H1 (cell line): Measurements from ENCODE around the gene FAHD1. TPM values are rescaled to one million over a fixed set of nuclear protein-coding genes. Genes with fewer than 3 reads are reported as not detected.
"Not testable (repeated sequence)": the region's sequence is repeated elsewhere in the genome, so short reads cannot be mapped to it uniquely, and the experiment has no call there.

Source experiments
- CTCF ChIA-PET: fragments of 300-600 bp; sonication (Branson Sonifier 250); formaldehyde crosslinking; loops from one replicate; lab custom pipeline; 2021; ENCODE audit not compliant: partially characterized antibody; lab: Charles Lee
- POLR2A ChIA-PET: fragments of 300-600 bp; sonication (Branson Sonifier 250); formaldehyde crosslinking; loops from one replicate; lab custom pipeline; 2021; ENCODE audit warnings: inconsistent platforms; ENCODE audit not compliant: partially characterized antibody; lab: Charles Lee
- DNase-seq, 2 experiments: peaks; one replicate each; pipeline versions ENCODE4 v3.0.0 to v3.0.0-alpha.2; 2010 to 2022; ENCODE audit warnings: low spot score in 2 of 2, low read depth in 1 of 2, mixed read lengths in 1 of 2
- FAIRE-seq: peaks from 2 replicates; lab custom pipeline; 2011; peaks lifted over from hg19 to GRCh38; lab: Jason Lieb, UNC
- H2AFZ ChIP-seq: 2 replicates; pipeline ENCODE4 v1.8.1; 2012; ENCODE audit warnings: low read length, inconsistent platforms
- H2AK5ac ChIP-seq: 2 replicates; pipeline ENCODE4 v1.6.1; 2013; ENCODE audit warnings: low read depth, low read length
- H2BK120ac ChIP-seq: replicated peaks from 2 replicates; pipeline ENCODE3; 2013; ENCODE audit warnings: low read depth, low read length, inconsistent platforms
- H2BK12ac ChIP-seq: 2 replicates; pipeline ENCODE4 v1.6.1; 2013; ENCODE audit warnings: low read depth, low read length
- H2BK15ac ChIP-seq: 2 replicates; pipeline ENCODE4 v1.6.1; 2013; ENCODE audit warnings: low read length
- H2BK20ac ChIP-seq: 2 replicates; pipeline ENCODE4 v1.6.1; 2013; ENCODE audit warnings: low read length
- H2BK5ac ChIP-seq: 2 replicates; pipeline ENCODE4 v1.6.1; 2013; ENCODE audit warnings: low read depth, low read length
- H3K14ac ChIP-seq: 2 replicates; pipeline ENCODE4 v1.6.1; 2013; ENCODE audit warnings: inconsistent platforms; ENCODE audit not compliant: insufficient read length
- H3K18ac ChIP-seq: 2 replicates; pipeline ENCODE4 v1.6.1; 2013; ENCODE audit warnings: low read length; ENCODE audit errors: extremely low read depth
- H3K23ac ChIP-seq: 2 replicates; pipeline ENCODE4 v1.6.1; 2013; ENCODE audit warnings: inconsistent platforms; ENCODE audit not compliant: insufficient read length
- H3K23me2 ChIP-seq: 2 replicates; pipeline ENCODE4 v1.6.1; 2013; ENCODE audit warnings: low read depth, low read length
- H3K27ac ChIP-seq: 2 replicates; pipeline ENCODE4 v1.6.1; 2011; ENCODE audit warnings: low read depth, low read length, inconsistent platforms
- H3K27me3 ChIP-seq, 4 experiments: replicated peaks in 1 of 4; 1 replicate in 1 of 4; 2 replicates in 3 of 4; pipeline versions ENCODE4 v1.6.1 to v1.8.1; 2011 to 2013; ENCODE audit warnings: low read length in 3 of 4, mild to moderate bottlenecking in 3 of 4, inconsistent platforms in 2 of 4, mixed read lengths in 2 of 4, moderate library complexity in 1 of 4; ENCODE audit not compliant: control insufficient read depth in 3 of 4, insufficient read depth in 3 of 4; ENCODE audit errors: extremely low read depth in 1 of 4
- H3K36me3 ChIP-seq, 4 experiments: 2 replicates each; pipeline versions ENCODE4 v1.6.1 to v1.8.1; 2011 to 2013; ENCODE audit warnings: mild to moderate bottlenecking in 4 of 4, low read length in 3 of 4, moderate library complexity in 2 of 4, control low read depth in 1 of 4, inconsistent platforms in 1 of 4; ENCODE audit not compliant: insufficient read depth in 4 of 4, control insufficient read depth in 2 of 4
- H3K4ac ChIP-seq: replicated peaks from 2 replicates; pipeline ENCODE3; 2013; ENCODE audit warnings: low read length, low read depth, mixed read lengths, inconsistent platforms; ENCODE audit not compliant: insufficient read length
- H3K4me1 ChIP-seq, 4 experiments: replicated peaks in 1 of 4; 1 replicate in 1 of 4; 2 replicates in 3 of 4; pipeline versions ENCODE4 v1.6.1 to v1.8.1; 2011 to 2013; ENCODE audit warnings: low read length in 3 of 4, inconsistent platforms in 2 of 4, mixed read lengths in 1 of 4; ENCODE audit not compliant: insufficient read depth in 4 of 4, control insufficient read depth in 3 of 4
- H3K4me2 ChIP-seq, 2 experiments: 2 replicates each; pipeline versions ENCODE4 v1.6.1 to v1.8.1; 2011 to 2013; ENCODE audit warnings: low read depth in 2 of 2, low read length in 2 of 2, control low read depth in 1 of 2, inconsistent platforms in 1 of 2, mild to moderate bottlenecking in 1 of 2; ENCODE audit not compliant: insufficient read depth in 1 of 2
- H3K4me3 ChIP-seq, 4 experiments: fragments of 200-600, 300-600 bp in 1 of 4; sonication (generic), shearing (Covaris generic), sonication (Bioruptor Twin) in 1 of 4; 2 replicates each; pipeline versions ENCODE4 v1.5.1 to v1.8.1; 2011 to 2016; ENCODE audit warnings: low read length in 4 of 4, low read depth in 3 of 4, control low read depth in 2 of 4, inconsistent platforms in 2 of 4, mild to moderate bottlenecking in 2 of 4, mixed read lengths in 1 of 4, moderate library complexity in 1 of 4; ENCODE audit not compliant: insufficient read depth in 2 of 4; ENCODE audit errors: extremely low read depth in 1 of 4
- H3K56ac ChIP-seq: replicated peaks from 2 replicates; pipeline ENCODE3; 2013; ENCODE audit warnings: low read depth, mild to moderate bottlenecking, mixed read lengths, low read length, inconsistent platforms; ENCODE audit not compliant: insufficient read length
- H3K79me1 ChIP-seq: 2 replicates; pipeline ENCODE4 v1.6.1; 2013; ENCODE audit warnings: low read depth, low read length, control low read depth
- H3K79me2 ChIP-seq, 2 experiments: 2 replicates each; pipeline versions ENCODE4 v1.6.1 to v1.8.1; 2012 to 2013; ENCODE audit warnings: low read length in 2 of 2, mild to moderate bottlenecking in 2 of 2, inconsistent platforms in 1 of 2; ENCODE audit not compliant: insufficient read depth in 2 of 2, control insufficient read depth in 1 of 2
- H3K9ac ChIP-seq, 4 experiments: replicated peaks in 1 of 4; 1 replicate in 1 of 4; 2 replicates in 3 of 4; pipeline versions ENCODE4 v1.6.1 to v1.8.1; 2011 to 2013; ENCODE audit warnings: low read depth in 3 of 4, low read length in 3 of 4, control low read depth in 2 of 4, mild to moderate bottlenecking in 2 of 4, moderate library complexity in 2 of 4, inconsistent platforms in 1 of 4; ENCODE audit errors: extremely low read depth in 1 of 4
- H3K9me3 ChIP-seq, 2 experiments: 2 replicates each; pipeline versions ENCODE4 v1.6.1 to v1.8.1; 2012 to 2013; ENCODE audit warnings: mild to moderate bottlenecking in 2 of 2, moderate library complexity in 2 of 2, control low read depth in 1 of 2, inconsistent platforms in 1 of 2, low read depth in 1 of 2, low read length in 1 of 2, mixed read lengths in 1 of 2; ENCODE audit not compliant: insufficient read depth in 2 of 2
- H4K20me1 ChIP-seq, 2 experiments: replicated peaks in 1 of 2; 2 replicates each; pipeline versions ENCODE3 to v1.8.1; 2011 to 2013; ENCODE audit warnings: inconsistent platforms in 2 of 2, low read length in 2 of 2, mild to moderate bottlenecking in 1 of 2; ENCODE audit not compliant: insufficient read depth in 2 of 2, control insufficient read depth in 1 of 2
- H4K5ac ChIP-seq: 2 replicates; pipeline ENCODE4 v1.6.1; 2013; ENCODE audit warnings: low read length, low read depth, mixed read lengths, inconsistent platforms; ENCODE audit not compliant: insufficient read length
- H4K8ac ChIP-seq: 2 replicates; pipeline ENCODE4 v1.8.0; 2013; ENCODE audit warnings: mild to moderate bottlenecking, moderate library complexity, low read length, inconsistent platforms; ENCODE audit not compliant: insufficient read depth; ENCODE audit errors: extremely low read depth
- H4K91ac ChIP-seq: replicated peaks from 2 replicates; pipeline ENCODE3; 2013; ENCODE audit warnings: low read length, mixed read lengths, inconsistent platforms; ENCODE audit not compliant: insufficient read length
- WGBS, 2 experiments: shearing (Covaris generic) in 1 of 2; methylation state at CpG; one replicate each; pipeline versions ENCODE4 v1.1.6 to v1.1.7; 2013 to 2015; ENCODE audit warnings: low lambda C conversion rate in 2 of 2, mixed read lengths in 2 of 2, inconsistent platforms in 1 of 2, low coverage in 1 of 2, missing lambda C conversion rate in 1 of 2; ENCODE audit not compliant: insufficient replicate concordance in 2 of 2, insufficient coverage in 1 of 2, insufficient read length in 1 of 2; ENCODE audit errors: extremely low coverage in 1 of 2, missing lambda C conversion rate in 1 of 2; 5-methylcytosine and 5-hydroxymethylcytosine counted together
- polyA plus RNA-seq, 7 experiments: library from polyadenylated mRNA; depleted of rRNA in 3 of 7; stranded (reverse) in 5 of 7; unstranded in 2 of 7; fragments of >200 nt in 5 of 7; fragments of 200-250 nt in 2 of 7; gene quantifications; 1 replicate in 5 of 7; 2 replicates in 1 of 7; 4 replicates in 1 of 7; pipeline versions ENCODE4 v1.2.1 to v1.2.3, GENCODE V29; 2011 to 2013; ENCODE audit warnings: missing spikeins in 2 of 7, mixed read lengths in 2 of 7
- total RNA-seq: library from RNA; stranded (reverse); fragmentation: NEBNext Ultra II Directional; extraction: Animal tissue kit (Norgen Biotek cat#: 25700); gene quantifications from 2 replicates; pipeline ENCODE4 v1.2.1, GENCODE V29; 2021

The FAHD1 gene
- total and polyA plus RNA-seq, 2 of the 8 experiments (the other 6 are each of a cell fraction or from before 2014, with no cell fraction given) = 20.4 to 31.9 TPM

GRCh38 chr16:1799263-1799662, 27.7 kb upstream of the FAHD1 start:
- H2BK12ac ChIP-seq, CTCF ChIA-PET, H3K27ac ChIP-seq, H4K20me1 ChIP-seq, H3K18ac ChIP-seq, H3K14ac ChIP-seq, H3K4me3 ChIP-seq, H4K5ac ChIP-seq, H3K36me3 ChIP-seq, H3K4me1 ChIP-seq, H2BK20ac ChIP-seq, H2AK5ac ChIP-seq, H4K8ac ChIP-seq, FAIRE-seq, H3K4me2 ChIP-seq, POLR2A ChIA-PET, H2AFZ ChIP-seq, H3K9ac ChIP-seq, H4K91ac ChIP-seq, DNase-seq, H2BK15ac ChIP-seq, H2BK5ac ChIP-seq, H3K23me2 ChIP-seq, H3K27me3 ChIP-seq, H3K79me2 ChIP-seq, H2BK120ac ChIP-seq, H3K23ac ChIP-seq, H3K79me1 ChIP-seq, H3K4ac ChIP-seq, H3K56ac ChIP-seq: not testable (repeated sequence)
- peaks cover 29% of the 10 kb centered on the region in 2 experiments for H3K9me3 ChIP-seq
- 69% methylated on average over 5 of the region's 5 CpGs; no CpG with 5 or more reads in 1 of the 2 experiments for WGBS, 2 experiments
